ENCODE data around the gene ACKR1.

DNA sequence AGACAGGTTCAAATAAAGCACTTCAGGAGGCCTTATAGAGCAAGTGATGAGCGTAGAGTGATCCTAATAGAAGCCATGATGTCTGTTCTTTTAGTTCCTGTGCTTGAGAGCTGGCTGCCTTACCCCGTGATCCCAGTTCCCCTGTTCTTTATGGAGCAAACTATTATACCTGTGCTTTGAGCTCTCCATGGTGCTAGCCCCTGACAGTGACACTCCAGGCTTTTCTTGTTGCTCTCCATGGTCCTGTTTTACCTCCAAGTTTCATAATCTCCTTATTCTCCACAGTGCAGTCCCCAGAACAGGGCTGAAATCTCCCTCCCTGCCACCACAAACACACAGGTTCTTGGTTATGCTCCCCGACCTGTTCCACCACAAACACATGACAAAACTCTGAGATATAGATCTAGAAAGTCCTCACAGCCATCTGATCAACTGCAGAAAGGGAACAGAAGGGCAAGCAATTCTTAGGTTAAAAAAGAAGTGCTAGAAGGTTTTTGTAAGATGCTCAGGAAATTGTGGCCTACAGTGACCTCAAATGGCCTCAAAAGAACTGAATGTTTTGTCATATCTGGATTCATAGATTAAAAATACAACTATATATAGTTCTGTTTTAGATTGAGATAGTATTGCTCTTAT, 27.3 kb upstream of the ACKR1 start:
- TF ChIP-seq, protein P1, sequence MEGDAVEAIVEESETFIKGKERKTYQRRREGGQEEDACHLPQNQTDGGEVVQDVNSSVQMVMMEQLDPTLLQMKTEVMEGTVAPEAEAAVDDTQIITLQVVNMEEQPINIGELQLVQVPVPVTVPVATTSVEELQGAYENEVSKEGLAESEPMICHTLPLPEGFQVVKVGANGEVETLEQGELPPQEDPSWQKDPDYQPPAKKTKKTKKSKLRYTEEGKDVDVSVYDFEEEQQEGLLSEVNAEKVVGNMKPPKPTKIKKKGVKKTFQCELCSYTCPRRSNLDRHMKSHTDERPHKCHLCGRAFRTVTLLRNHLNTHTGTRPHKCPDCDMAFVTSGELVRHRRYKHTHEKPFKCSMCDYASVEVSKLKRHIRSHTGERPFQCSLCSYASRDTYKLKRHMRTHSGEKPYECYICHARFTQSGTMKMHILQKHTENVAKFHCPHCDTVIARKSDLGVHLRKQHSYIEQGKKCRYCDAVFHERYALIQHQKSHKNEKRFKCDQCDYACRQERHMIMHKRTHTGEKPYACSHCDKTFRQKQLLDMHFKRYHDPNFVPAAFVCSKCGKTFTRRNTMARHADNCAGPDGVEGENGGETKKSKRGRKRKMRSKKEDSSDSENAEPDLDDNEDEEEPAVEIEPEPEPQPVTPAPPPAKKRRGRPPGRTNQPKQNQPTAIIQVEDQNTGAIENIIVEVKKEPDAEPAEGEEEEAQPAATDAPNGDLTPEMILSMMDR (IDR thresholded peaks at IDR 0.05; ENCODE audit: extremely low read depth in 1 of 2, insufficient read depth in 1 of 2, low read depth in 1 of 2, low read length in 2 of 2), result no peak
- TF ChIP-seq POLR2A (IDR thresholded peaks at IDR 0.05; ENCODE audit: low read depth, low read length), result no peak
- TF ChIP-seq EZH2 (IDR thresholded peaks at IDR 0.05; ENCODE audit: borderline replicate concordance, low read depth, low read length, severe bottlenecking), result no peak

Measured in endothelial cell of umbilical vein (primary cell).